Measurements from ENCODE around the gene RABGAP1.

The RABGAP1 gene

DNA sequence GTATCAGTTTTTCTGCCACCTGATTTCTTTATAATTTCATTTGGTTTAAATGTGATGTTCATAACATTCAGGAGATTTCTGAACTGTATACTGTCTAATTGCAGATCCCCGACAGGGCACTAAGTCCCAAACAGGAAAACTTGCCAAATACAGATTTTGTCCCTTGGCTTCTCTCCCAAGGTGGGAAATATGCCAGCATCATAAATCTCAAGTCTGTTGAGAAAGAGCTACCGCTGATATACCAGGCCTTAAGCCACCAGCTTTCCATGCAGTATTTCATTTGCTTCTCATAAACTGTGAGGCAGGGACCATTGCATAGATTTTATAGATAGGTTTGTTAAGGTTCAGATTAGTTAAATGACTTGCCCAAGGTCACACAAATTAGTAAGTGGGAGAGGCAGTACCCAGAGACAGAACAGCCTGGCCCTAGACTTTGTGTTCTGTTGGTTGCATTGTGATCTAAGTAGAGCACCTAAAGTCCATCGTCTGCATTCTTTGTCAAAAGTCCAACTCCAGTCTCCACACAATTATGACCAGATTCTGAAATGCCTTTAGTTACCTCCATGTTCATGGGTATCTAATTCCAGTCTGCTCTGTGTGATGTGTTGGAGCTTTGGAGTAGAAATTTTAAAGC lies 108.9 kb downstream of the RABGAP1 start:
- DNase-seq (ENCODE audit: low spot score), result no peak

DNA sequence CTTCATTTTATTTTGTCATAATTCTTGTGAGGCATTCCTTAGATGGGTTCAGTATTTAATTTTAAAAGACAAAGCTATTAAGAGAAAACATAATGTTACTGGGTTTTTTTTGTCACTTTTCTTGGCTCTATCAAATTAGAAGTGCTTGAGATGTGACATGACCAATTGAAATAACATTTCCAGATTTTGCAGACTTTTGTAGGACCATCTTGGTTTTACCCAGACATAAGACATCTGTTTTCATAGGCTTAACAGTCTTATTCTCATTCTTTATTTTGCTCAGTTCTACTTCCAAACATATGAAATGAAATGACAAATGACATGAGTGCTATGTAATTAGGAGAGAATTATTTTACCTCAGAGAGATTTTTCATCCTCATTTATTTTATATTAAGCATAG lies 112.2 kb downstream of the RABGAP1 start:
- no peak for DNase-seq (ENCODE audit: low spot score)

DNA sequence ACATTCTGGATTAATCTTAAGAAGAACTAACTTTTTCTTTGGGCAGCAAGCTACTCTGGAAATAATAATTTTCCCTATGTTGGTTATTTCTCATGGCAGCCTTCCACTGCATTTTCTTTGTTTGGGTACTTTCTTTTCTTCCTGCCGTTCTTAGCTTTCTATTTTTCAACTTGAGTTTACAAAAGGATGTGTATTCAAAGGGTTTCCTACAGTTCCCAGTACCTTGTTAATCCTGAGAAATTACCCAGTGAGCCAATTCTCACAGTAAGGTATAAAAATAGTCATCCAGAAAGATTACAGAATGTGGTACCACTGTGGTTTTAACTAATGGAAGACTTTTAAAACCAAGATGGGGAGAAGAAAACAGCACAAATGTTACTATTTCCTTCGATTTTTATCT lies 112.9 kb downstream of the RABGAP1 start:
- DNase-seq (ENCODE audit: low spot score), result no peak

DNA sequence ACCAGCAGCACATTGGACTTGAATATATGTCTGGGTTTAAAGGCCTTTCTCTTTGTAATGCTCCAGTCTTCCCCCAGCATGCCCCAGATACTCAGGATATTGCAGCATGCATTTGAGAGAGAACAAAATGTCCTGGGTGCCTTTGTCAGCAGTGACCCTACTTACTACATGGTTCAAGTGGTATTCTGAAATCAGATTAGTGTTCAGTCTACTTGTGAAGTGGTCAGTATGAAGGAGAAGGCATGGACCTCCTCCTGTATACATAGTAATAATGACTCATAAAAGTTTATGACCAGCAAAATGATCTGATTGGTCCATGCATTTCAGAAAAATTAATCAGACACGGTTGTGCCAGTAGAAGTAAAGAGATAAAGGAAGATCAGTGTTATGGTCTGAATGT lies 118.0 kb downstream of the RABGAP1 start:
- no peak for DNase-seq (ENCODE audit: low spot score)

DNA sequence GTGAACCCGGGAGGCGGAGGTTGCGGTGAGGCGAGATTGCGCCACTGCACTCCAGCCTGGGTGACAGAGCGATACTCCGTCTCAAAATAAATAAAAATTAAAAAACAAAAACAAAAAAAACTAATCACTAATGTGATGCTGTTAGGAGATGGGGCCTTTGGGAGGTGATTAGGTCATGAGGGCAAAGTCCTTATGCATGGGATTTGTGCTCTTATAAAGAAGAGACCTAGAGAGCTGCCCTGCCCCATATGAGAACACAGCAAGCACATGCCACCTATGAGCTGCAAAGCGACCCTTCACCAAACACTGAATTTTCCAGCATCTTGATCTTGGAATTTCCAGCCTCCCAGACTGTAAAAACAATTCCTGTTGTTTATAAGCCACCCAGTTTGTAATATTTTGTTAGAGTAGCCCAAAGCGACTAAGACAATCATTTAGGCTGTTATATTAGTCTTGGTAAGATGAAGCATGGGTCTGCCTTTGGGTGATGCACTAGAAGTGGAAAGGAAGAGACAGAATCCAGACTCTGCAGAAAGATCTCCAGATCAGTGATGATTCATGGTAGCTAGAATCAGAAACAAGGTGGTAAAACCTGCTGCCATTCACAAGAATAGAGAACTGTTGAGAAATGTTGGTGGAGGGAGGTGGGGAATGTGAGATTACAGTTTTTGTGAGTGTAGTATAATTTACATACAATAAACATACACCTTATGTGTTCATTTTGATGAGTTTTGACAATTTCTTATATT lies 118.8 kb downstream of the RABGAP1 start:
- DNase-seq (ENCODE audit: low spot score), result no peak

DNA sequence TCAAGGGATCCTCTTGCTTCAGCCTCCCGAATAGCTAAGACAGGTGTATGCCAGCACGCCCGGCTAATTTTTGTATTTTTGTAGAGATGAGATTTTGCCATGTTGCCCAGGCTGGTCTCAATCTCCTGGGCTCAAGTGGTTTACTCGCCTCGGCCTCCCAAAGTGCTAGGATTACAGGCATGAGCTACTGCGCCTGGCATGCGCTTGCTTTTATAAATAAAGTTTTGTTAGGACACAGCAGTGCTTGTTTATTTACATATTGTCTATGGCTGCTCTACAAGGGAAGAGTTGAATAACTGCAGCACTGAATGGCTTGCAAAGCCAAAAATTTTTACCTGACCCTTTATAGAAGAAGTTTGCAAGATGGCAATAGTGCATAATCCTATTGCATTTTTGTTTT lies 120.4 kb downstream of the RABGAP1 start:
- no peak for DNase-seq (ENCODE audit: low spot score)

DNA sequence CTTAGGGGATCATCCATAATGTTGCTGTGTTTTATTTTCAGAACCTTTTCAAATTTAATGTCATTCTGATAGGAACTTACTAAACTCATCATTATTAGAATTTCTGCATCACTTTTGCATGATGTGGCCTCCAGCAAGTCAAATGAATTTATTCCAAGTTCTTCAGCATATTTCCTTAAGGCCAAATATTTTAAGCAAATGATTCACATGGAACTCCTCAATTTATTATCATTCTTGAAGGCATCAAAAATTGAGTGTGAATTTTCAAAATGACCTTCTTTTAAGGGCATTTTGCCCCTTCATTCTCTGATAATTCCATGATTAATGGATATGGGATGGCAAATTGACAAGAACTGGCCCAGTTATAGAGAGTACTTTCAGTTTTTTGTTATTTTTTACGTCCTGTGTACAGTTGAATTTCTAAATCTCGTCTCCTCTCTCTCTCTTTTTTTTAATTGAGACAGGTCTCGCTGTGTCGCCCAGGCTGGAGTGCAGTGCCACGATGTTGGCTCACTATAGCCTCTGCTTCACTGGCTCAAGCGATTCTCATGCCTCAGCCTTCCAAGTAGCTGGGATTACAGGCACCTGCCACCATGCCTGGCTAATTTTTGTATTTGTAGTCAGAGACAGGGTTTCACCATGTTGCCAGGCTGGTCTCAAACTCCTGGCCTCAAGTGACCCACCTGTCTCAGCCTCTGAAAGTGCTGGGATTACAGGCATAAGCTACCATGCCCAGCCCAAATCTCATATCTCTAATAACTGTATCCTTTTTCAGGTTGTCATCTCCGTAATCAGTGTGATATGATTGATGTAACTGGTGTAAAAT lies 121.7 kb downstream of the RABGAP1 start:
- no peak for DNase-seq (ENCODE audit: low spot score)

DNA sequence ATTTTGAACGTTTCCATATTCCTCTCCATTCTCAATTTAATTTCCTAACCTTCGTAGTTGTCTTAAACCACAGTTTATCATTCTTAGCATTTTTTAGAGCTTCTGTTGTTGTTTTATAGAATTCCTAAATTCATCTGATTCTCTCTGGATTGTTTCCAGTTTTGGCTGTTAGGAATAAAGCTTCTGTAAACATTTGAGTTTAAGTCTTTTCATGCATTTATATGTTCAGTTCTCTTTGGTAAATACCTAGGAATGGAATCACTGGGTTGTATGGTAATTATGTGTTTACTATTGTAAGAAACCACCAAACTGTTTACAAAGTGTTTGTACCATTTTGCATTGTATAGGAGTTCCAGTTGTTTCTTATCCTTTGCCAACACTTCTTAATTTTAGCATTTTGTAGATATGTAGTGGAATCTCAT lies 122.4 kb downstream of the RABGAP1 start:
- DNase-seq (ENCODE audit: low spot score), result no peak

DNA sequence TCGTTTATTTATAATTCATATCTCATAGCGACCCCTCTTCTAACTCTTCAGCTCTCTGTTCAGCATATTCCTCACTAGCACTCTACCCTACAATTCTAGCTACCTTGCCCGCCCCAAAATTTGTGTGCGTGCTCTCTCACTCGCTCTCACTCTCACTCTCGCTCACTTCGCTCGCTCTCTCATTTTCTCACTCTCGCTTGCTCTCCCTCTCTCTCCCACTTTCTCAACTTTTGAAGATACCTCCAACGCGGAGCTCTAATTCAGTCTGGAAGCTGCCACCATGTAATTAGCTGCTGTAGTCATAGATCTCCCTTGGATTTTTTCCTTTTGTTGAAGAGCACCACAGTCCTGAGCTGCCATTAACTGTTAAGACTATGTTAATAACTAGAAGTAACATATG lies 123.1 kb downstream of the RABGAP1 start:
- DNase-seq (ENCODE audit: low spot score), result no peak

DNA sequence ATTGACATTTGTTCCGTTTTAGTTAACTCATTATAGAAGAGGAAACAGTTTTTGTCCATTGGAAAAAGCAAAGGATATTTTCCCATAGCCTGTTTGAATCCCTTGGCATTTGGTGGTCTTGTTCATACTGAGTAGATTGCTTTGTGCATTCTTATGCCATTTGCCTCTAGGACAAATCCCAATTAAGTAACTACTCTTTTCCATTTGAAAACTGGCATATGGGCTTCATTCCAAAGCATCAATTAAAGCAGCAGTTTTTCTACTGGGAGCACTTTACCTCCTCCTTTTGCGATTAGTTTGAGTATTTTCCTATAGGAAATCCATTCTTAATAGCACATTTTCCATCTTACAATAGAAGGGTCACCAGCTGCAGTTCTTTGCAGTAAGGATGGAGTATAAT lies 123.9 kb downstream of the RABGAP1 start:
- DNase-seq (ENCODE audit: low spot score), result no peak

DNA sequence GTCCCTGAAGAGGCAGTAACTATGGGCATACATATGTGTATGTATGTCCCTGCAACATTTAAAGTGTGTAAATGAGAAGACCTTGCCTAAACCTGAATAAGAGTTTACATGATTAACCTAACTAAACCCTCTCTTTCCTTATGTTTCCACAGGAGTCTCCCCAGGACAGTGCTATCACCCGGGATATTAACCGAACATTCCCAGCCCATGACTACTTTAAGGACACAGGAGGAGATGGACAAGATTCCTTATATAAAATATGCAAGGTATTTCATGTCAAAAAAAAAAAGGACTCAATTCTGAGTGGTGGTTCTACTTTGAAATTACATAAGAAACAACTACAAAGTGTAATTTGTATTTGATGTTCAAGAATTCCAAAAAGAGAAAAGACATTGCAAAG lies 124.4 kb downstream of the RABGAP1 start:
- no peak for DNase-seq (ENCODE audit: low spot score)

DNA sequence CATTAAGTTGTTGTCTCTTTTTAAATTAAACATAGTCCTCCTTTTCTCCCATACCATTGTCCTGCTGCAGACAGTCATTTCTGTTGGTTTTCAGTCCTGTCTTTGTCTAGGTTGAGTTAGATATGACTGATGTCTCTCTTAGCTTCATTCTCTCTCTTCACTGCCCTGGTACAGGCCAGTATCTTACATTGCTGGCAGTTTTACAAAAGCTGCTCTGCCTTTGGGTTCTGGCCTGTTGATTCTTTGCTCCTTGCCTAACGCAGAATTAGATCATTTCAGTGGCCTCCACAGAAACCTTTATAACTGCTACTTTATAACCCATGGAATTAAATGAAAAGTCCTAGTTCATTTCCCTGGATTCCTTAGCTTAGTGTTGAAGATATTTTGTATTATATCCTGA lies 126.3 kb downstream of the RABGAP1 start:
- DNase-seq (ENCODE audit: low spot score), result no peak

DNA sequence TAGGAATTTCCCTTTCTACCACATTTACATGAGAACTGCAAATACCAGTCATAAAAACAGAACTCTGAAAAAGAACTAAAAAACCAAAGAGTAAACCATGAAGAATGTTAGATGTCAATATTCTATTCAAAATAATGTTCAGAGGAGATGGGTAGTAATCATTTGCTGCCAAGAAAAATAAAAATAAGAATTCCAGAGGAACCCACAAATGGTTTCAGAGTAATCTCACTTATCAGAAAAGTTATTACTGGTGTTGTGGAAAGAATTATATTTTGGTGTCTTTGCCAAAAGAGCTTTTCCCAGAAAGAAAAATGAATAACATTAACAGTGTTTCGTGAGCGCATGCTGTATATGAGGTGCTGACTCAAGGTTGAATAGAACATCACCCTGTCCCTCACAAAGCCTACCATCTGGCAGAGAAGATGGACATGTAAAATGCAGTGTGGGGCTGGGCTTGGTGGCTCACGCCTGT lies 128.2 kb downstream of the RABGAP1 start:
- no peak for DNase-seq (ENCODE audit: low spot score)

DNA sequence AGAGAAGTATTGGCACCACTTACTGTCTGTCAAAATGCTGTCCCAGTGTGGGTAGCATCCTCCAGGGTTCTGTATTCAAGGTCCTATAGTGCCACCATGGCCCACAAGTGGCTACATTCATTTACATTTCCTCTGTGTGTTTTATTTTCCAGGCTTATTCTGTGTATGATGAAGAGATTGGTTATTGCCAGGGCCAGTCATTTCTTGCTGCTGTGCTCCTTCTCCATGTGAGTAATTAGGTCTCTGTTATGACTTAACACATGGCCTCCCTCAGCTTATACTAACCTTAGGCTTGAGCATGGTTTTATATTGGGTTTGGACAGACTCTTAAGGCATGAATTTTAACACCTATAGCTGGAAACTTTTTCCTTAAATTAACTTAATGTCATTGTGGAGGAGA lies 129.4 kb downstream of the RABGAP1 start:
- no peak for DNase-seq (ENCODE audit: low spot score)

DNA sequence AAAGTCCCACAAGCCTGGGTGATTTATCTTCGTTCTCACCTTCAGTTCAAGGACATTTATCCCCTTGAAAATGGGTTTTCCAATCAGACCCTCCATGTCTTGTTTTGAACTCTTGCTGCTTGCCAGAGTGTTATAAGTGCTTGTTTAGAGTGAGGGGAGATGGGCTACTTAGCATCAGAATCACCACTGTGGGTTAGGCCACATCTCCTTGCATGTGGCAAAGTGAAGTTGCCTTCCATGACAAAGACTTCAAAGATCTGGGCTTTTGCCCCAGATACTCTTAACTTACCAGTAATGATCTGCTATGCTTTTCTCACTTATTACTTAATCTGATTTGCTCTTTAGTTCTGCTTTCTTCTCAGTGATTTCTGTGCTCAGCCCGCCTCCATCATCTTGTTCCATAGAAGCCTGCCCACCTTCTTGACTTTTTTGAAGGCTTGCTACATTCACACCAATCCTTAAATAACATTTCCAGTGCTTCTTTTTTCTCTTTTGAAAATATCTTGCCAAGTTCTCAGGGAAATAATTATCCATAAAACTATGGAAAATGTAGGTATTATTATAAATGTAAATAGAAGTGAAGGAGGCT lies 131.7 kb downstream of the RABGAP1 start:
- no peak for DNase-seq (ENCODE audit: low spot score)

DNA sequence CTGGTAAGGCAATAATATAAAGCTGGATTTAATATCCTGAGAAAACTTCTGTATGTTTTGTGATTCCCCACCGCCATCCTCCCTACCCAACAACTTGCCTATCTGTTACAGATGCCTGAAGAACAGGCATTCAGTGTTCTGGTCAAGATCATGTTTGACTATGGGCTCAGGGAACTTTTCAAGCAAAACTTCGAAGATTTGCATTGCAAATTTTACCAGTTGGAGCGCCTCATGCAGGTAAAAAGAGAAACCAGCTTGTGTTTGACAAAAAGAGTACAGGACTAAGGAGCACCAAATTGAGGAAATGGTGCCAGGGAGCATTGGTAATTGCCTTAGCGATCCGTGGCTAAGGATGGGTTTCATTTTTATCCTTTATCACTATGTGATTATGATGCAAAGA lies 132.6 kb downstream of the RABGAP1 start:
- no peak for DNase-seq (ENCODE audit: low spot score)

DNA sequence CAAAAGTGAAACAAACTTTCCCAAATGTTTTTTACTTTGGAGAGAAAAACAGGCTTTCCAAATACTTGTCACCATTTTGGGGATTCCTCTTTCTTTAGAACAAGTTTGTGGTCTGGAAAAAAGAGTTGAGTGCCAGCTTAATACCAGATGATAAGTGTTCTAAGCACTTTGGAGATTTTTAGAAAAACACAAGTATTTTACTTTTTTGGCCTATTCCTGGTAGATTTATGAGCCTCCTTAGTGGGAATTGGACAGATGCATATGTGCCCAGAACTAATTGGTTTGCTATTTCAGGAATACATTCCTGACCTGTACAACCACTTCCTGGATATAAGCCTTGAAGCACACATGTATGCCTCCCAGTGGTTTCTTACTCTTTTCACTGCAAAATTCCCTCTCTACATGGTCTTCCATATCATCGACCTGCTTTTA lies 133.2 kb downstream of the RABGAP1 start:
- DNase-seq (ENCODE audit: low spot score), result no peak

DNA sequence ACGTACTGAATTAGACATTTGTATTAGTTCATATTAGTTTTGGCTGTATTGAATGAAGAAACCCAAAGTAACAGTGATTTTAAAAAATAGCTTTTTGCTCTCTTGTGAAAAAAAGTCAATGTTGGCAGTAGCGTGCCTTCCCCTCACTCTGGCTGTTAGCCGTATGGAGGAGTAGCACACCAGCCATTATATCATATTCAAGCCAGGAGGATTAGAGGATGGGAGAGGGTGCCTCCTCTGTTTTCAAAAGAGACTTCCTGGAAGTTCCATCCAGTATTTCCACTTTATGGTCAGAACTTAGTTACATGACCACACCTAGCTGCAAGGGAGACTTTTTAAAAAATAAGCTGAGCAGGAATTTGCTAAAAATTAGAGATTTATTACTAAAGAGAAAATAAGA lies 133.8 kb downstream of the RABGAP1 start:
- no peak for DNase-seq (ENCODE audit: low spot score)

DNA sequence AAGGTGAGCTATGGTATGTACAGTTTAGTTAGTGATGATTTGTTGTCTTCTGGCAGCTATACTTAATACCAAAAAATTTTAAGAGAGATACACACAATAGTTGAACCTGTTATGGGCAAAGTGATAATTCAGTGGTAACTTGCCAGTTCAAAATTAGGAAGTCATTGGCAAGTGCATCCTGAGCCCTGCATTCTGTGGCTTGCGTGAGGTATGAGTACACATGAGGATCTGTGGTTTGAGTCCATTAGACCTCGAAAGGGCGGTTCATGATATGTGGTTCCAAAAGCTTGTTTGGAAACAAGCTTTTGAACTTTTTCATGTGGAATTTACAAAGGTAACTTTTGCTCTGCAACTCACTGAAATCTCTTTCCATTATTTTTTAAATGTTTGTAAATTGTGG lies 139.6 kb downstream of the RABGAP1 start:
- no peak for DNase-seq (ENCODE audit: low spot score)

DNA sequence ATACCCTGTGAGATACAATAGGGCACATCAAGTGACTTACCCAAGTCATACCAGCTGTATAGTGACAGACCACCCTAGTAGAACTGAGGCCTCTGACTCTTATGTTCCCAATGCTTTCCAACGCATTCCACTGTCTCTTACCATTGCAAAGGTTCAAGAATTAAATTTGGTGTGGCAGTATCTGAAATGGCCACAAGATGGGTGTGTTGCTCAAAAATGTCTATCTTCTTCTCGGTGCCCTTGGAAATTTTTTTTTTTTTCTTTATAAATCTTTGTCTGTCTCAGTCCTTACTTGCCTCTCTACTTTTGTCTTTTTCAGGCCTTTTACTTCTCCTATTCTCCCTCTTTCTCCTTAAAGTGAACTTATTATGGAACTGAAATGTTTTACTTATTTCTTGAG lies 141.0 kb downstream of the RABGAP1 start:
- DNase-seq (ENCODE audit: low spot score), result peak; percentile 33

DNA sequence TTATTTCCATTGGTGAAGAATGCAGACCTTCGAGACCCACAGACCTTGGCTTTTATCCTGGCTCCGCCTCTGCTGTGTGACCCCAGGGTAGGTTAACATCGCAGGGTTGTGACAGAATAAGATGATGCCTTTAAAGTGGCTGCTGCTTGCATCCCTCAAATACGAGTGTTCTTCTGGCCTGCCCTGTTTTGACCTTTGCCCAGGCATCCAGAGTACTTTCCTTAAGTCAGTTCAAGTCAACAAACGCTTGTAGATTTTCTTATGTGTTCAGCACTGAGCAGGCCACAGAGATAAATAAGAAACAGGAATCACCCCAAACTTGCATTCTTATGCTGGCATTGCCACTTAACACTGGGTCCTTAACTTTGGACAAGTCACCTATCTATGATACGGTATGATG lies 142.9 kb downstream of the RABGAP1 start:
- DNase-seq (ENCODE audit: low spot score), result no peak

DNA sequence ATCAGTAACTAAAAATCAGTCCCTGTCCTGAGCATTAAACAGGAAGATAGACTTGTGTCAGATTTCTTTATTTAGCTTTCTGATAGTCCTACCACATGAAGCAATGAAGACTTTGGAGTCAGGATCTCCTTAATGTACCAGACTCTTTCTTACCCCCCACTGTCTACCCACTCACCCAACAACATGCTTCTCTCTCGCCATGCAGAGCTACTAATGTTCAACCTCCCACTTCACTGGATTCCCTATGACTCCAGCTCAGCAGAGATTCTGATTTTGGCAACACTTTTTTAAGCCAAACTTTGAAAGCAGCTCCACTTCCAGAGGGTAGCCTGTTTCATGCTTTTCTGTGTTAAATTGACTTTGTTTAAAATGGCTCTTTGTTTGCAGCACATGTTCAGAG lies 143.4 kb downstream of the RABGAP1 start:
- DNase-seq (ENCODE audit: low spot score), result no peak

DNA sequence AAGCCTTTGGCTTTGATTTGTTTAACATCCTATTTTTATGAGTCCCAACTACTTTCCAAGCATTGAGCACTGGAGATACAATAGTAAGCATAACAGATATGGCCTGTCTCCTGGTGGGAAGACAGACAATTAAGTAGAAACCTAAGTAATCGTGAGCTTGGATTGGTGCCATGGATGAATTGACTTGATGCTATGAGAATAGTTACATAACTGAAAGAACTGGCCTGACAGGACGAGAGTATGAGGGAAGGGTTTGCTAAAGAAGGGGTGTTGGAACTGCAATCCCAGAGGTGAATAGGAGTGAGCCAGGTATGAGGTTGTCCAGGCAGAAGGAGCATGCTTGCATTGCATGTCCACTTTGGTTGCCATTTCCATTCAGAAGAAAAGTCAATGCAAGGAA lies 145.1 kb downstream of the RABGAP1 start:
- no peak for DNase-seq (ENCODE audit: low spot score)

Measured in kidney capillary endothelial cell (primary cell).